ENCODE measurements around the gene ERN1. TPM values are rescaled to one million over a fixed set of nuclear protein-coding genes. Genes with fewer than 3 reads are reported as not detected.
A peak's percentile ranks its signal among the peaks of the same experiment; 100 is the strongest.

Gene ERN1
- total RNA-seq, 4 donors from 2014 or later, result 17.2 to 30.0 (median 24.0) TPM

DNA sequence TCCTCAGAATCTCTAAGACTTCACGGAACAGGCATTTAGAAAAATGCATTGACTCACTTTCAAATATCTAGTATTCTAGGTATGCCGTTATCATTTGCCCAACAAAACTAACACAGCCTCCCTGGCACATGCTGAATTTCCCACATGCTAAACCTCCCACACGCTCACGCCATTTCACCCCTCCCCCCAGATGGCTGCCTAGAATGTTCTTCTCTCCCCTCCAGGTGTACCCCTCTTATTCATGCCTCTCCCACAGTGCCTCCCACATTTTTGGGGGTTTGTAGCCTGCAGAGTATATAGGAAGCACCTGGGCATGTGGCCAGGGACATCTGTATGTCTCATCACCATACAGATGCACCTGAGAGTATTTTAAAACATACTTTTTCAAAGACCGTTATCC, 71.3 kb downstream of the ERN1 start:
- Histone ChIP-seq H3K36me3 (peaks cover 0 to 60% (median 0%) of the 10 kb centered on the region in 3 donors), H3K27ac (no peak overlapping the region), H3K4me3 (no peak overlapping the region), H3K9me3 (no peaks in the 10 kb centered on the region), H3K4me1 (peaks cover 0 to 16% (median 4%) of the 10 kb centered on the region in 4 donors), H3K27me3 (no peaks in the 10 kb centered on the region)
- DNase-seq, result no peak
- TF ChIP-seq, protein P1, sequence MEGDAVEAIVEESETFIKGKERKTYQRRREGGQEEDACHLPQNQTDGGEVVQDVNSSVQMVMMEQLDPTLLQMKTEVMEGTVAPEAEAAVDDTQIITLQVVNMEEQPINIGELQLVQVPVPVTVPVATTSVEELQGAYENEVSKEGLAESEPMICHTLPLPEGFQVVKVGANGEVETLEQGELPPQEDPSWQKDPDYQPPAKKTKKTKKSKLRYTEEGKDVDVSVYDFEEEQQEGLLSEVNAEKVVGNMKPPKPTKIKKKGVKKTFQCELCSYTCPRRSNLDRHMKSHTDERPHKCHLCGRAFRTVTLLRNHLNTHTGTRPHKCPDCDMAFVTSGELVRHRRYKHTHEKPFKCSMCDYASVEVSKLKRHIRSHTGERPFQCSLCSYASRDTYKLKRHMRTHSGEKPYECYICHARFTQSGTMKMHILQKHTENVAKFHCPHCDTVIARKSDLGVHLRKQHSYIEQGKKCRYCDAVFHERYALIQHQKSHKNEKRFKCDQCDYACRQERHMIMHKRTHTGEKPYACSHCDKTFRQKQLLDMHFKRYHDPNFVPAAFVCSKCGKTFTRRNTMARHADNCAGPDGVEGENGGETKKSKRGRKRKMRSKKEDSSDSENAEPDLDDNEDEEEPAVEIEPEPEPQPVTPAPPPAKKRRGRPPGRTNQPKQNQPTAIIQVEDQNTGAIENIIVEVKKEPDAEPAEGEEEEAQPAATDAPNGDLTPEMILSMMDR (IDR thresholded peaks at IDR 0.05), result no peak
- TF ChIP-seq POLR2A (IDR thresholded peaks at IDR 0.05), result no peak

DNA sequence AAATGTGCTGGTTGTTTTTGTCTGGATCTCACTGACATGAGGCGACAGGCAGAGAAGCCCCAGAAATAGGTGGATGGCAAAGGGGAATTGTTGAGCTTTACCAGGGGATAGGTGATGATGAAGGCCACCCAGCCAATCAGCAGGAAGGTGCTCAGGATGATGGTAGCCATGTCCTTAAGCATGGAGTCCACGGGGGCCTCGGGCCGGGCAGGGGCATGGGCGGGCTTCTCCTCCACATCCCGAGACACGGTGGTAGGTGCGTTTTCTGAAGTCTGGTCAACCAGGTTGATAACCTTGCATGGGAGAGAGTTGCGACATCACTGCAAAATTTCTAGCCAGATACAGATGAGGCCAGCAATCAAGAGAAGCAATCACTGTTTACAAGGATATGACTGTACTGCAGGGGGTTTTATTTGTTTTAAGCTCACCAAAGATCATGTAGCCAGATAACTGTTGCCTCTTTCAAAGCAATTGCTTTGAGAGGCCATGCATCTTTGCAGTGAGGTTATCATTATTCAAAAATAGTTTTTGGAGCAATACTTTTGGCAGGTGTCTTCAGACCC, 72.2 kb downstream of the ERN1 start:
- H3K27me3 ChIP-seq, result no peaks in the 10 kb centered on the region
- no peak overlapping the region for H3K4me3 ChIP-seq
- peaks cover 0 to 8% (median 4%) of the 10 kb centered on the region in 4 donors for H3K4me1 ChIP-seq
- no peak for DNase-seq
- no peak for TF ChIP-seq POLR2A (IDR thresholded peaks at IDR 0.05)
- TF ChIP-seq, protein P1 (IDR thresholded peaks at IDR 0.05), result no peak
- H3K36me3 ChIP-seq, result peaks cover 0 to 68% (median 0%) of the 10 kb centered on the region in 3 donors
- H3K9me3 ChIP-seq, result no peaks in the 10 kb centered on the region
- H3K27ac ChIP-seq, result no peak overlapping the region

DNA sequence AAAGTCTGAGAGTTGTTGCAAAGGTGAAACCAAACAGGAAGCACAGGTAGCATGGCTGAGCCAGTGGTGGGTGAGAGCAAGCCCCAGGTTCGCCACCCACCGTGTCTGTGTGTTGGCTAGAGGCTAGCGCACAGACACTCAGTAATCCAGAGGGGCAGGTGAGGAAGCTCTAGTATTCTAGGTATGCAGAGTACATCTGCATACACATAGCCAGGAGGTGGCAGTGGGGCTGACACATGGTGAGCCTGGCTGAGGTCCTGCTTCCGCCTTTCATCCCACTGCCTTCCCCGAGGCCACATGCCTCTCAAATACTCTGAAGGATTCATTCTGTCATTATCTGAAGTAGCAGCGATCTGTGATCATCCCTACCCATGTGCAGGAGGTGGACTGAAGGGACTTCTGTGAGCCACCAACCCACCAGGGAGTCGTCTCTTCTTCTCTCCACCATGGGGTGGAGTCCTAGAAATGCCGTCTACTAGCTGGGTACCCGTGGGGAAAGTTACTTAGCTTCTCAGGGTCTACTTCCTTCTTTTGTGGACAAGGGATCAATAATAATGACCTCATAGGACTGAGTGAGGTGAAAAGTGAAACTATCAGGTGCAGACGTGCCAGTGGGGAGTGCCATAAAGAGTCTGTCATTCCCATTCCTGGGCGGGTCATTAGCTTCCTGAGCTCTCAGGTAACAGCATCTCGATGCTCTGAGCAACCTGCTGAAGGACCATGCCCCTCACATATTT, 73.5 kb downstream of the ERN1 start:
- Histone ChIP-seq H3K27ac (peak overlapping the region in 2 of 4 donors; percentile 30 to 44), H3K9me3 (no peaks in the 10 kb centered on the region), H3K27me3 (no peaks in the 10 kb centered on the region), H3K4me3 (no peak overlapping the region), H3K36me3 (peaks cover 0 to 81% (median 0%) of the 10 kb centered on the region in 3 donors), H3K4me1 (peaks cover 0 to 8% (median 4%) of the 10 kb centered on the region in 4 donors)
- DNase-seq, result no peak
- TF ChIP-seq, protein P1 (IDR thresholded peaks at IDR 0.05), result peak in 1 of 6 experiments; percentile 0
- TF ChIP-seq POLR2A (IDR thresholded peaks at IDR 0.05), result no peak

DNA sequence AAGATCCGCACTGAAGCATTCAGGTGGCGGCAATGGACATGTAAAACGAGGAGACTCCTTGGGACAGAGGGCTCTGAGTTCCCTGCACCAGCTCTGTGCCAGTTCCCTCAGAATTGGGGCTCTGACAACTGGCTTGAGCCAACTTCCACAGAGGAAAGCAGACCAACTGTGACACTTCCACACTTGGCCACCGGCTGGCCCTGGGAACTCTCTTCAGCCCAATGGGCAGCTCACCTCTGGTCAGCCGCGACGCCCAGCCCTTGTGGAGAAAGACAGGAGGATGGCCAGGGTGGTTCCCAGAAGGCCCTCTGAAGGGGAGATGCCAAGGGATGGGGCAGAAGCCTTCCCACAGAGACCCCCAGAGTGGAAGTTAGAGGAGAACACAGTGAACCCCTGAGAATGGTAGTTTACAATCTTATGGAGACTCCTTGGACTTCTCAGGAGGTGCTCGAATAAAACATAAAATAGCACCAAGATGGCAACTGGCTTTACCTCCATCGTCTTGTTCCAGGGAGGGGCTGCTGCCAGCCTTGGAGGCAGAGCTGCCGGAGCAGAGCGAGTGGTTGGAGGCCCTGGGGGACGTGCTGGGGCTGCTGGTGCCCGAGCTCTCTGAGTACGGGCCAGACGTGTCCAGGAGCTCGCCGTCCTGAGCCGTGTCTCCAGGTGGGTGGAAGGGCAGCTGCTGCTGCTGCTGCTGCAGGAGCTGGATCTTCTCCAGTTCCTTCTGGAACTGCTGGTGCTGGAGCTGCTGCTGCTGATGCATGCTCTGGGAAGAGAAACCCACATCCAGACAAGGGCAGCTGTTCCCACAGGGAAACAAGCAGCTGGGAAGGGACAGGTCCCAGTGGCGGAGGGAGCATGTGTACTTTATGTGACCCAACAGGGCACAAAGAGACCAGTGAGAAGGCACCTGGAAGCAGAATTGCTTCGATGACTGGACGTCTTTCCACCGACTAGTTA, 74.5 kb downstream of the ERN1 start:
- no peaks in the 10 kb centered on the region for H3K9me3 ChIP-seq
- peaks cover 0 to 88% (median 0%) of the 10 kb centered on the region in 3 donors for H3K36me3 ChIP-seq
- H3K27ac ChIP-seq, result no peak overlapping the region
- H3K4me1 ChIP-seq, result peaks cover 0 to 5% (median 4%) of the 10 kb centered on the region in 4 donors
- no peak for TF ChIP-seq POLR2A (IDR thresholded peaks at IDR 0.05)
- TF ChIP-seq, protein P1 (IDR thresholded peaks at IDR 0.05), result no peak
- DNase-seq, result no peak
- no peak overlapping the region for H3K4me3 ChIP-seq
- H3K27me3 ChIP-seq, result no peaks in the 10 kb centered on the region

DNA sequence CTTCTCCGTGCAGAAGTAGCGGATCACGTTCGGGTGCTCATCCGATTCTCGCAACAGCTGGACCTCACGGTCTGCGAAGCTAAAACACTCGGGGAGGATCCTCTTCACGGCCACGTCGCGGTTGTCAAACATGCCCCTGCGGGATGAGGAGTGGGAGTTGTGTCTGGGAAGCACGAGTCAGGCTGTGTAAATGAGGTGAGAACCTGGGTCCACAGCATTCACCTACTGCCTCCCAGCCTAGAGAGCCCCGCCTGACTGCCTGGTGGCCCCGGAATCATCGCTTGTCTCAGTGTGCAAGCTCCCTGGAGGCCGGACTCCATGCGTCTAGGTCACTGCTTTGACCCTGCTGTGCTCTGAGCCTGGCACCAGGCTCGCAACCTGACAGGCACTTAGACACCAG, 75.6 kb downstream of the ERN1 start:
- Histone ChIP-seq H3K4me3 (no peak overlapping the region), H3K27me3 (no peaks in the 10 kb centered on the region), H3K9me3 (no peaks in the 10 kb centered on the region), H3K36me3 (peaks cover 0 to 90% (median 0%) of the 10 kb centered on the region in 3 donors), H3K4me1 (peaks cover 0 to 4% (median 2%) of the 10 kb centered on the region in 4 donors), H3K27ac (no peak overlapping the region)
- TF ChIP-seq, protein P1 (IDR thresholded peaks at IDR 0.05), result no peak
- no peak for TF ChIP-seq POLR2A (IDR thresholded peaks at IDR 0.05)
- DNase-seq, result no peak

All from Peyer's patch (tissue), 4 donors.